T-helper 22 cell (primary cell): ENCODE results near the gene TBC1D13.
"Not testable (repeated sequence)": the region's sequence is repeated elsewhere in the genome, so short reads cannot be mapped to it uniquely, and the experiment has no call there.

ENCODE experiments used
- DNase-seq: peaks from one replicate; pipeline ENCODE4 v3.0.0-alpha.2; 2020; ENCODE audit warnings: low read depth

The TBC1D13 gene

DNA sequence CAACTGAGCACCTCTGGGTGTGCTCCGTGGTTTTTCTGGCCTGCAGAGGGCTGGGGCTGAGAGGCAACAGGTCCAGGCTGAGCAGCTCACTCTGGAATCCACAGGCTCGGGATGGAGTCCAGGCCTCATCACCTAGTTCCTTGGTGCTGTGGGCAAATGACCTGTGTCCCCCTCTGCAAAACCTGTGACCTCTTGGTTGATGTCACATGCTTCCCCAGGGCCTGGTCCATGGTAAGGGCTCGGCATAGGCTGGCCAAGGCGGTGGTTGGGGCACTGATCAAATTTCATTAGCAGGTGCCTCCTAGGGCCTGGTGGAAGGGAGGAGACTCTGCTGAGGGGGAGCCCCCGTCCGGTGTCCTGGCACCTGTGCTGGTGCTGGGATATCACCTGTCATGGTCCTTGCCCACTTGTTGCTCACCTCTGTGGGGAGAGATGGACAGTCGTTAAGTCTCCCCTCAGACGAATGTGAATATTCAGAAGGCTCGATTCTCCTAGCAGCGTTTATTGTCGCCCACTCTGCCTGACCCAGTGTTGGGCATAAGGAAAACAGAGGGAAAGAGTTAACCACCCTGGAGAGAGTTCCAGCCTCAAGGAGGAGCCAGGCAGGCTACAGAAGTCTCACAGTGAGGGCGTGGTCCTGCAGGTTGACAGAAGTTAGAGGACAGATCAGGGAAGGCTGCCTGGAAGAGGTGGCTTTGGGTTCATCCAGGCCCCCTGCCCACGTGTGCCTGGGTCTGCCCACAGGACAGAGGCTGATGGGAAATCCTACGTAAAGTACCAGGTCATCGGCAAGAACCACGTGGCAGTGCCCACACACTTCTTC is 34.7 kb downstream of the TBC1D13 start:
- no peak for DNase-seq

DNA sequence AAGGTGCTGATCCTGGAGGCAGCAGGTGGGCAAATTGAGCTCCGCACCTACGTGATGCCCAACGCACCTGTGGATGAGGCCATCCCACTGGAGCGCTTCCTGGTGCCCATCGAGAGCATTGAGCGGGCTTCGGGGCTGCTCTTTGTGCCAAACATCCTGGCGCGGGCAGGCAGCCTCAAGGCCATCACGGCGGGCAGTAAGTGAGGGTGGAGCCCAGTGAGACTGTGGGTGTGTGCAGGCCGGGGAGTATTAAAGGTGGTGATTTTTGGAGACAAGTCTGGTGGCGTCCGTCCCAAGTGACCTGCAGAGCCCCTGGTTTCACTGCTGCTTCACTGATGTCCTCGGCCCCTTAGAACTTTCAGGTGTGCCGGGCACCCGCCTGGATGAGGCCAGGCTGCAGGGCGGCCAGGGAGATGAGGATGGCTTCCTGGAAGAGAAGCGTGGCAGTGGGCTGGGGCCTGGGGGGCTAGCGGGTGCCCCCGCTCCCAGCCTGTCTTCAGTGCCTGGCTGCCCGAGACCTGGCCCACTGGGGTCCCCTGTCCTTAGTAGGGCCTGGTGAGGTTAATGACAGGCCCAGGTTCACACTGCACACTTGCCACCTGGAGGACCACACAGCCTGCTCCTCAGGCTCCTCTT is 35.5 kb downstream of the TBC1D13 start:
- DNase-seq = no peak

DNA sequence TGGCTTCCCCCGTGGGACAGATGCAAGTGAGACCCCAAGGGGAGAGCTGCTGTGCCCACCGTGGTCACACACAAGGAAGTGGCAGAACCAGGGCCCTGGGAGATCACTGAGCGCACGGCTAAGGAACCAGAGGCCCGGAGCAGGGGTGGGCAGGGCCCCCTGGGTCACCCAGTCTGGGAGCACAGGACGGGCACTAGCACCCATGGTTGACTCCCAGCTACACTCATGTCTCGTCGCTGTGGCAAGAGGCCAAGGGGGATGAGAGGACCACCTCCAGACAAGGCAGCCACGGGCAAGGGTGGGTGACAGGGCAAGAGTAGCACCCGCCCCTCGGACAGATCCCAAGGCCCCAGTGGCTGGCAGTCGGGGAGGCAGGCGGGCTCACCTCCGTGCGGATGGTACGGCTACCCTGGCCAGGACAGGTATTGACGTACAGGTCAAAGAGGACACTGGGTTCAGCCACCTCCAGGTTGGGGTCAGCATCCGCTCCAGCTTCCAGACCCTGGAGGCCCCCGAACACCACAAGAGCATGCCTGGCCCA is 36.4 kb downstream of the TBC1D13 start:
- no peak for DNase-seq

DNA sequence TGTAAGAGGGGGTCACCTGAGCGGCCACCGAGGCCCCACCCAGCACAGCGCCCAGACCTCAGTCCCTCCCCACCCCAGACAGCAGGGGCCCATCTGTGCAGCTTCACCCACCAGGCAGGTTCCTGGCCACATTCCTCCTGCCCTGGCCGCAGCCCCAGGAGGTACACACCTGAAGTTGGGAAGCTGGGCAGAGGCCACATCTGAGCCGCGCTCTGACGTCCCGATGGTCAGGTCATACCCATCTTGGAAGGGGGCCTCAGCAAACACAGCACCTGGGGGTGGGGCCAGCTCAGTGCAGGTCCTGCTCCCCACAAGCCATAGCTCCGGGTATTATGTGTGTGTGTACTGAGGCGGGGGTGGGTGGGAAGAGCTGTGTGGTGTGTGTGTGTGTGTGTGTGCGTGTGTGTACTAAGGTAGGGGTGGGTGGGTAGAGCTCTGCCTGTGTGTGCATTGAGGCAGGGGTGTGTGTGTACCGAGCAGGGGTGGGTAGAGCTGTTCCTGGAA is 36.9 kb downstream of the TBC1D13 start:
- no peak for DNase-seq

DNA sequence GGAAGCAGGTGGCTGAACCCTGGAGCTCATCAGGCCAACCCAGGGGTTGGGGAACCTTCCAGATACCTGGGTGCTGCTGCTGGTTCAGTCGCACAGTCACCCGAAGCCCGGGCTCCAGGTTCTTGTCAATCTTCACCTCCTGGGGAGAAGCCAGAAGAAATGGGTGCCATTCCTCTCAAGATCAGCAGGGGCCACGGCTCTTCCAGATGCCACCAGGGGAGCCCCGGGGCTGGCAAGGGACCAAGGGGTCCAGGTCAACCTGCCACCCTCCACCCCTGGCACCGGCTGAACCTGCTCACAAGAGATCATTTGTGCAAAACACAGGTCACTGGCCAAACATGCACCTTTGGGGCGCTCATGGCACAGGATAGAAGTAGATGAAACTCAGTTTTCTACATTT is 37.9 kb downstream of the TBC1D13 start:
- no peak for DNase-seq

DNA sequence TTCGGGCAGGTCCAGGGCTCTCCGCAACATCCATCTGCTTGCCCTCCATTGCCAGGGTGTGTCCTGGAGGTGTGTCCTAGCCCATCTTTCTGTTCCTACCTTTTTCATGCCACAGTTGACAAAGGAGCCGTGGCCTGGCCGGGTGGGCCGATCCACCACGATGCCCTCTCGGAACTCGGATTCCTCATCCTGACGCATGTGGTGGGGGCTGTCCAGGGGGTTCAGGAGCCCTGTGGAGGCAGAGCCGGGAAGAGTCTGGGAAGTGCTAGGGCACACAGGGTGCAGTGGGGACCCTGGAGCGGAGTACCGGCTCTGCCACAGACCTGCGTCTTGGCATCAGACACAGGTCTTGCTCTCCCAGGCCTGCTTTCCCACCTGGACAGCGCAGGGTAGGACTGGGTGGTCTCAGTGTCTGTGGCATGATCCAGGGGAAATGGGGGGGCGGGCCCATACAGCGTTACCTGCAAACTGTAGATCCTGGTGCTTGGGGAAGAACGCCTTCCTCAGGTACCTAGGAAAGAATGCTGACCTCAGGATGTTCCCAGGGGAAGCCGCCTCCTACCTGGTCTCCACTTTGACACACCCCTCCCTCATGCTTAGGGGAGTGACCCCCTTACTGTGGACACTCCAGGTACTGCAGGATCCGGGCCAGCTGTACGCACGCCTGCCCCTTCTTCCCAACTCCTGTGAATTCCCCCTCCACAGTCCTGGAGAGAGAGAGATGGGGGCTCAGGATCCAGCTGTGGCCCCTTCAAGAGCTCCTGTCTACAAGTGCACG is 39.1 kb downstream of the TBC1D13 start:
- no peak for DNase-seq

DNA sequence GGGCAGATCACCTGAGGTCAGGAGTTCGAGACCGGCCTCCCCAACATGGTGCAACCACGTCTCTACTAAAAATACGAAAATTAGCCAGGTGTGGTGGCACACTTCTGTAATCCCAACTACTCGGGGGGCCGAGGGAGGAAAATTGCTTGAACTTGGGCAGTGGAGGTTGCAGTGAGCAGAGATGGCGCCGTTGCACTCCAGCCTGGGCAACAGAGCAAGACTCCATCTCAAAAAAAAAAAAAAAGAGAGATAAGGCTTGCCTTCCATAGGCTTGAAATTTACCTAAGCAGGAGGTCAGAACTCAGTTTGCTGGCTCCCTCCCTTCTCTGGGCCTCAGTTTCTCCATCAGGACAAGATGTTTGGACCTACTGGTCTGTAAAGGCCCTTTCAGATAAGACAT is 41.2 kb downstream of the TBC1D13 start:
- no peak for DNase-seq

DNA sequence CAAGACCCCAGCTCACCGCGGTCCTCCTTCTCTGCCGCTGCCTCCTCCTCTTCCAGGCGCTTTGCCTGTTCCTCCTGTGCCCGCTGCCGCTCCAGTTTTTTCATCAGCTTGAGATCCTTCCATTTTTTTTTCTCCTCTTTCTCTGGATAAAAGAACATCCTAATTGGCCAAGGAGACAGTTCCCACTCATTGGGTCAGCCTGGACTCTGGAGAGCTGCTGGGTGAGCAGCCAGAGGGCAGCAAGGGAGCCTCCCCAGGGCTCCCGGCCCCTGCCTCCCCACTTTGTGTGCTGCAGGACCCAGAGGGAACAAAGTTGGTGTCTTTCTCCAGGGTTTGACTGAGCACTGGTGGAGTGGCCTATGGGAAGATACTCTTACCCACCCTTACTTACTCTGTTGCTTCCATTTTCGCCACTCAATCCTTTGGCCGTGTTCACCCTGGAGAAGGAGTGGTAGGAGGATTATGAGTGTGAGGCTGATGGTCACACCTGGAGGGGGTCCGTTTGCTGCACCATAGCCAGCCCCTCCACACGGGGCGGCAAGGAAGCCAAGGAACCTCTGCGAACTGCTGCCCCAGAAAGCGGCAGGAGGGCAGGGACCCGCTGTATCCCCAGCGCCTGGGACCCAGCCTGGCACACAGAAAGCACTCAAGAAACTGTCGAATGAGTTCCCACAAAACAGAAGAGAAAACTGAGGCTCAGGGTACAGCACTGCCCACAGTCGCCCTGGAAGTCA is 41.8 kb downstream of the TBC1D13 start:
- no peak for DNase-seq

DNA sequence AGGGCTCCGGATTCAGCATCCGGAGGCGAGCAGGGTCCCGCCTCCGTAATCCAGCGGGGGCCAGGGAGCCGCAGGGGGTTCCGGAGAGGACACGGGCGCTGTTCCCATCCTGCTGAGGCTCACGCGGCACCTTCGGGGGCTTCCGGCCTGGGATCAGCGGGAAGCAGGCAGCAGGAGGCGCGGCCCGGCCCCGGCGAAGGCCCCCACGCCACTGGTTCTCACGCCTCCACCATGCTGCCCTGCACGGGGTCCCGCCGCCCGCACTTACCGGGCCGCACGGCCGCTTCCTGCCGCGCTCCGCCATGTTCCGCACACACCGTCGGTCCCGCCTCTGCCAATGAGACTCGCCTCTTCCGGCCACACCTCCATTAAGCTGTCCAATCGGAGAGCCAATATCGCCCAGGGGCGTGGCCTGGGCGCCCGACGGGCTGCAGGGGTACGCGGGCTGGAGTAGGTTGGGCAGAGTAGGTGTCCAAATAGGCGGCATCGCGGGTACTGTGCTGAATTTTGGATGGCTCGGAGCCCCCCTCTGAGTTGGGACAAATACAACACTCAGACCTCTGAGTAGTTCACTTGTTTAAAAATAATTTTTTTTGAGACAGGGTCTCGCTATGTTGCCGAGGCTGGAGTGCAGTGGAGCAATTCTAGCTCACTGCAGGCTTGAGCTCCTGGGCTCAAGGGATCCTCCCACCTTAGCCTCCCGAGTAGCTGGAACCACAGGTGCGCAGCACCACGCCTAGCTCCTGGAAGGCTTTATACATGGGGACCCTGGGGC is 42.6 kb downstream of the TBC1D13 start, which contains the start of gene SPOUT1:
Gene SPOUT1, minus strand, starts transcription at position 318 of the 775 bp plus-strand sequence. Its CDS starts 14 bp downstream, at position 304.
- peak; percentile 88 for DNase-seq

DNA sequence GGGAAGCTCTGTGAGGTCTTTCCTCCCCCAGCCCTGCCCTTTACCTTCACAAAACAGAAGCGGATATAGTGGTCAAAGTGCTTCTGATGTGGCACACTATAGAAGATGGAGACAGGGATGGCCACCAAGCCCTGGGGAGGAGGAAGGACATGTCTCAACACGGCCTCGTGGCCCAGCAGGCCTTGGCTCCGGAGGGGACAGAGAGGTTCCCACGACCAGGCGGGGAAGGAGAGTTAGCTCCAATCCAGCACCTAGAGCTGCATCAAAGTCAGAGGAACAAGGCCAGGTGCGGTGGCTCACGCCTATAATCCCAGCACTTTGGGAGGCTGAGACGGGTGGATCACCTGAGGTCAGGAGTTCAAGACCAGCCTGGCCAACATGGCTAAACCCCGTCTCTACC is 46.6 kb downstream of the TBC1D13 start:
- DNase-seq = no peak

DNA sequence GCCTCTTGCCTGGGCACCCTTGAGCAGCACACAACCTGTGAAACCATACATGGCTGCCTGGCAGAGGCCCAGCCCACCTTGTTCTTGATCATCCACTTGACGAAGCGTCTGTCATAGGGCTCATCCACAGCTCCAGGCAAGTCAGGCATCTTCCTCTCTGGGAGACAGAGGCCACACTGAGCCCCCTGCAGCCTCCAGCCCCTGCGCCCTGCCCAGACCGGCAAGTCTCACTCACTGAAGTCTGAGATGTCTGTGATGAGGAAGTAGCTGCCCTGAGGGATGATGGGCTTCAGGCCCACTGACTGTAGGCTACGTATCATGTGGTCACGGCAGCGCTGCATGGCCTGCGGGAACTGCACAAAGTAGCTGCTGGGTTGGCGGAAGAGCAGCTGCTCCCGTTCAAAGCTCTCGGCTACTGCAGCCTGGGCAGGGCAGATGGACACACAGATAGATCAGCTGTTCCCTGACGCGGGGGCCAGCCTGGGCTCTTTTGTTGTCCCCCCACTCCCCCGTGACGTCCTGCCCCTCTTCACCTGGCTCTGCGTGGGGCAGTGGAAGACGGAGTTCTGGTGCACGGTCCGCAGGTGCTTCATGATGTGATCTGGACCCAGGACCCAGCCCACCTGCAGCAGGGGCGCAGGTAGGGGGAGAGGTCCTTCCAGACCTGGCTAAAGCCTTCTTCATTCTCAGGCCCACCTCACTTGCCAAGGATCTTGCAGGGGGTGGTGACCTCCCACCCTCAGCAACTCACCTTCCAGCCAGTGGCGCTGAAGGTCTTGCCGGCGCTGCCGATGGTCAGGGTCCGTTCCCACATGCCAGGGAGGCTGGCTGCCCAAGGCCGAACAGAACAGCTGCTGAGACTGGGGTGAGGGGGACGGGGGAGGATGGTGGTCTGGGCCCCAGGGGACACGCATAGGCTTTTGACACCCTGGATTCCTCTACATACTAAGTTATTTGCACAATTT is 48.5 kb downstream of the TBC1D13 start:
- DNase-seq = no peak

DNA sequence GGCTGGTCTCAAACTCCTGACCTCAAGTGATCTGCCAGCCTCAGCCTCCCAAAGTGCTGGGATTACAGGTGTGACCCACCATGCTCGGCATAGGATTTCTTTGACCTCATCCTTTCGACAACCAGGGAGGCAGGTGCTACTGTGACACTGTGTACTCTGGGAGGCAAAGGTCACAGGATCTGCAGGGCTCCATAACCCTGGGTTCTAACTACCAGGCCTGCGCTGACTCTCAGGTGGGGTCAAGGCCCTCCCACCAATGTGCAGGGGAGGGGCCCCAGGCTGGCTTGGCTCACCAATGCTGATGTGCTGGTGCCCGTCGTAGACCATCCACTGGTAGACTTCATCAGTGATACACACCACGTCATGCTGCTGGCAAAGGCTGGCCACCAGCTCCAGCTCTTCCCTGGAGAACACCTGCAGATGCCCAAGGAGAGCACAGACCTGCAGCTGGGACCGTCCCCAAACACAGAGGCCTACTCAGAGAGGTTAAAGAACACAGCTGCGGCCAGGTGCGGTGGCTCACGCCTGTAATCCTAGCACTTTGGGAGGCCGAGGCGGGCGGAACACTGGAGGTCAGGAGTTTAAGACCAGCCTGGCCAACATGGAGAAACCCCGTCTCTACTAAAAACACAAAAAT is 49.6 kb downstream of the TBC1D13 start:
- DNase-seq = no peak

DNA sequence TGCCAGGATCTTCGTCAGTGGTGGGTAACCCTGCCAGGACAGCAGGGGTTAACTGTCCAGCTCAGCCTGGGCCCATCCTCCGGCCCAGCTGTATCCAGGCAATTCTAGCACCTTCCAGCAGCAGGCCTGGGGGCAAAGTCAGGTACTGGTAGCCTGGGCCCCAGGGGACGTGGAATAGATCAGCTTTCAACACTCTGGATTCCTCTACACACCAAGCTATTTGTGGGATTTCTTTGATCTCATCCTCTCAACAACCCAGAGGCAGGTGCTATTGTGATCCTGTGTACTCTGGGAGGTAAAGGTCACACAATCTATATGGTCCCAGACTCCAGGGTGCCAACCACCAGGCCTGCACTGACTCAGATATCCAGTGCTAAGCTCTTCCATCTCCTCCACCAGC is 51.3 kb downstream of the TBC1D13 start:
- no peak for DNase-seq

DNA sequence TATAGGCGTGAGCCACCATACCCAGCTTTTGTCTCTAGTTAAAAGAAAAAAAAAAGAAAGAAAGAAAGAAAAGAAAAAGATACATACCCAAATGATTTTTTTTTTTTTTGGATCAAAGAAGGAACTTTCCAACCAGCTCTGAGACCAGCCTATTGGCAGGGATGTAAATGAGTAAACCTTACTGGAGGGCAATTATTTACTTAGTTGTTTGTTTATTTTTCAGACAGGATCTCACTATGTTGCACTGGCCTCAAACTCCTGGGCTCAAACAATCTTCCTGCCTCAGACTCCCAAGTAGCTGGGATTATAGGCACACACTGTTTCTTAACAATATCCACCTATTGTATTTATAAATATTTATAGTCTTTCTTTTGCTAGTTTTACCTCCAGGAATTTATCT is 53.5 kb downstream of the TBC1D13 start:
- no peak for DNase-seq

DNA sequence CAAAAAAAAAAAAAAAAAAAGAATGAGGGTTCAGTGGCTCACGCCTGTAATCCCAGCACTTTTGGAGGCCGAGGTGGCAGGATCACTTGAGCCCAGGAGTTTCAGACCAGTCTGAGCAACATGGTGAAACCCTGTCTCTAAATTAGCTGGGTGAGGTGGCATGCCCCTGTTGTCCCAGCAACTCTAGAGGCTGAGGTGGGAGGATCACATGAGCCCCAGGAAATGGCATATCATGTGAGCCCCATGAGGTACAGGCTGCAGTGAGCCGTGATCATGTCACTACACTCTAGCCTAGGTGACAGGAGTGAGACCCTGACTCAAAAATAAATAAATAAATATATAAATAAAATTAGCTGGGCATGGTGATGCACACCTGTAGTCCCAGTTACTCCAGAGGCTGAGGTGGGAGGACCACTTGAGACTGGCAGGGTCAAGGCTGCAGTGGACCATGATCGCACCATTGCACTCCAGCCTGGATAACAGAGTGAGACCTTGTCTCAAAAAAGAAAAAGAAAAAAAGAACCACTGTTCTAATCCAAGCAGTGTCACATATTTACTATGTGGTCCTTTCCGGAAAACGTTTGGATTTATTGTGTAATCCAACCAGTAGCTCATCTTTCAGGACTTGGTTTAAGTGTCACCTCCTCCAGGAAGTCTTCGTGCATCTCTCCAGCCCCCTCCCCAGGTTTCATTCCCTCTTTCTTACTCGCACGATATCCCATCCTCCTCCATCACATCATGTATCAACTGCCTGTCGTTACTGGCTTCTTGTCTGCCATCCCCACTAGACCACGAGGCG is 54.8 kb downstream of the TBC1D13 start:
- no peak for DNase-seq

DNA sequence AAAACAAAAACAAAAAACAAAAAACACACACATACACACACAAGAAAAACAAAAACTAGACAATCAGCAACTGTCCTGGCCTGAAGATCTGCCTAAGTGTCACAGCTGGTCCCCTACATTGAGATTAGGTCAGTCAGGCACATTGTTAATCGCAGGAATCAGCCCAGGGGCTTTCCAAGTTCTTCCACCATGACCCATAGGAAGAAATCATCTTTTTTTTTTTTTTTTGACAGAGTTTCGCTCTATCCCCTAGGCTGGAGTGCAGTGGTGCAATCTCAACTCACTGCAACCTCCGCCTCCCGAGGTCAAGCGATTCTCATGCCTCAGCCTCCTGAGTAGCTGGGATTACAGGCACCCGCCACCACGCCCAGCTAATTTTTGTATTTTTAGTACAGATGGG is 56.1 kb downstream of the TBC1D13 start:
- not testable (repeated sequence) for DNase-seq

DNA sequence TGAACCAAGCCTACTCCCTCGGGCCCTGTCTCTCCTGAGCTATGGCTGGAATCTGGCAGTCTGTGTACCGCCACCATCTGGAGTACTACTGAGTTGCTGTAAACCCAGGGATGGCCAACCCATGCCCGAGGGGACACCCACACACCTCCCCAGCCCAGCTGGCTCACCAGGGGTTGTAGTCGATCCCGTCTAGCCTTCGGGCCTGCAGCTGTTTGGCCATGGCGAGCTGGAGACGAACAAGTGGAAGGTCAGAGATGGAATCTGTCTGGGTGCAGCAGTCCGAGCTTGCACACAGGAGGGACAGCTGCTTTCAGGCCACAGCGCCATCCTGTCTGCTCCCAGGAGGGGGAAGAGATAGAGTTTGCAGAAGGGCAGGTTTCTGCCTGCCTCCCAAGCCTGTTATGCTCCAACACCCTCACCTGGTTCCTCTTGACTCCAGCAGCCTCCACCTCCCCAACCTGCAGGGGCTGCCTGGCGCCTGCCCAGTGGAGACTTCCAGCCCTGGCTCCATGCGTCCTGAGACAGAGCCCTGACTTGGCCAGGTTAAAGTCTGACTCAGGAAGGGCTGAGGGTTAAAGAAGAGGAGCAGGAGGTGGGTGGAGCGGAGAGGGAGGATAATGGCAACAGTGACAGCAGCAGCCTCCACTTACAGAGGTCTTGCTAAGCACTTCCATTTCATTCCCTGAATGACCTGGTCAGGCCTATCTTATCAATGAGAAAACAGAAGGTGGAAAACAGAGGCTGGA is 58.3 kb downstream of the TBC1D13 start:
- DNase-seq = no peak

DNA sequence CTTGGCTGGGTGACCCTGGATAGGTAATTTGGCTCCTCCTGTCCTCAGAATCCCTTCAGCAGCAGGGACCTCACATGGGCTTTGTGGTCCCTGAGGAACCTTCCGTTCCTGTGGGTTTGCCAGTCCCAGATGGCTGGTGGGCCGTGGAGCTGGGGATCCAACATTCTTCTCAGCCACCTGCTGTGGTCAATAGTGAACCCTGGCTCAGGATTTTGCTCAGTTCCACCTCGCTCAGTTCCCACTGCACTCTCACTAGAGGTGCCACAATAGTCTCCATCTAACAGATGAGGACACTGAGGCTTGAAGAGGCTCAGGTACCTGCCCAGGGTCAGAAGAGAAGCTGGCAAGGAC is 59.6 kb downstream of the TBC1D13 start:
- no peak for DNase-seq
